ENCODE data around the gene CHRNB2. TPM values are rescaled to one million over a fixed set of nuclear protein-coding genes. Genes with fewer than 3 reads are reported as not detected.

Gene CHRNB2
- total and polyA plus RNA-seq, 9 of the 15 experiments (the other 6 are each of a cell fraction or from before 2014, with no cell fraction given), result 0.01 TPM; not detected in 8

GRCh38 chr1:154607609-154608396, 40.2 kb downstream of the CHRNB2 start, which contains the start of gene ADAR (continued):
- no peak for TF ChIP-seq ZNF639 (CRISPR knock-in tag; conservative IDR thresholded peaks at IDR 0.05 in 1 of 2, IDR thresholded peaks at IDR 0.05 in 1 of 2)
- TF ChIP-seq MLX (CRISPR knock-in tag; conservative IDR thresholded peaks at IDR 0.05), result no peak
- TF ChIP-seq SMAD2 (IDR thresholded peaks at IDR 0.05; ENCODE audit: low read depth, low read length), result no peak
- no peak for TF ChIP-seq SAFB (IDR thresholded peaks at IDR 0.05; ENCODE audit: borderline replicate concordance, low read depth, low read length)
- no peak for TF ChIP-seq TCF7 (IDR thresholded peaks at IDR 0.05; ENCODE audit: borderline replicate concordance)
- TF ChIP-seq ZNF589 (CRISPR knock-in tag; IDR thresholded peaks at IDR 0.05; ENCODE audit: low read depth), result 0 out of 2 replicates have a peak, but pooled peaks have one; percentile 21
- TF ChIP-seq ZNF143 (CRISPR knock-in tag; IDR thresholded peaks at IDR 0.05), result no peak
- no peak for TF ChIP-seq TFE3 (CRISPR knock-in tag; IDR thresholded peaks at IDR 0.05)
- no peak for TF ChIP-seq SAFB2 (IDR thresholded peaks at IDR 0.05; ENCODE audit: borderline replicate concordance, low read depth, low read length, severe bottlenecking)
- no peak for TF ChIP-seq CREB3 (tag; conservative IDR thresholded peaks at IDR 0.05; ENCODE audit: low read depth)
- 0 out of 2 replicates have a peak, but pooled peaks have one; percentile 26 for TF ChIP-seq ATF6 (CRISPR knock-in tag; IDR thresholded peaks at IDR 0.05)
- no peak for TF ChIP-seq ZNF354B (CRISPR knock-in tag; IDR thresholded peaks at IDR 0.05)
- no peak for TF ChIP-seq ZNF324 (CRISPR knock-in tag; IDR thresholded peaks at IDR 0.05)
- TF ChIP-seq ASH1L (IDR thresholded peaks at IDR 0.05; ENCODE audit: borderline replicate concordance, low read depth, partially characterized antibody), result no peak
- no peak for TF ChIP-seq CAMTA2 (CRISPR knock-in tag; conservative IDR thresholded peaks at IDR 0.05)
- no peak for TF ChIP-seq USF2 (CRISPR knock-in tag; IDR thresholded peaks at IDR 0.05)
- no peak for TF ChIP-seq MAFF (IDR thresholded peaks at IDR 0.05; ENCODE audit: low read length)
- peak; percentile 46; the same call in 1 of the 2 replicates for TF ChIP-seq CTBP1 (IDR thresholded peaks at IDR 0.05; ENCODE audit: borderline replicate concordance)
- TF ChIP-seq SMARCA5 (IDR thresholded peaks at IDR 0.05), result no peak; the same call in 1 of the 2 replicates
